K562 (cell line): ENCODE measurements around the gene TMEM222. TPM values are rescaled to one million over a fixed set of nuclear protein-coding genes. Genes with fewer than 3 reads are reported as not detected.

Source experiments
- CREM ChIP-seq: IDR thresholded peaks from 2 replicates; pipeline ENCODE4 v1.6.1; 2014; ENCODE audit warnings: antibody characterized with exemption, low read depth
- HINFP ChIP-seq: fragments of 450-650 bp; conservative IDR thresholded peaks from 2 replicates; pipeline ENCODE4 v1.6.1; 2016; ENCODE audit warnings: missing genetic modification characterization, low read depth, mild to moderate bottlenecking, control low read depth, missing compliant biosample characterization
- JUND ChIP-seq, 2 experiments: IDR thresholded peaks; 2 replicates in 1 of 2; 3 replicates in 1 of 2; pipeline ENCODE4 v1.6.1; 2011; ENCODE audit warnings: borderline replicate concordance in 2 of 2, low read depth in 2 of 2, low read length in 2 of 2, improper control_type of control experiment in 1 of 2, missing biosample characterization in 1 of 2, missing genetic modification characterization in 1 of 2, missing genetic modification reagents in 1 of 2
- L3MBTL2 ChIP-seq: fragments of 450-650 bp; IDR thresholded peaks from 2 replicates; pipeline ENCODE4 v1.6.1; 2016; ENCODE audit warnings: mild to moderate bottlenecking, moderate library complexity
- MYNN ChIP-seq, 2 experiments: sonication (generic); formaldehyde crosslinking in 1 of 2; IDR thresholded peaks; 2 replicates each; pipeline versions ENCODE4 v1.5.0 to v1.6.1; 2016 to 2020; ENCODE audit warnings: antibody characterized with exemption in 1 of 2, missing genetic modification reagents in 1 of 2
- NR2C1 ChIP-seq, 2 experiments: fragments of 450-650 bp; IDR thresholded peaks; 2 replicates each; pipeline ENCODE4 v1.6.1; 2017; ENCODE audit warnings: mild to moderate bottlenecking in 2 of 2, antibody characterized with exemption in 1 of 2, inconsistent platforms in 1 of 2, missing compliant biosample characterization in 1 of 2, missing genetic modification characterization in 1 of 2
- NR3C1 ChIP-seq: sonication (generic); formaldehyde crosslinking; IDR thresholded peaks from 2 replicates; pipeline ENCODE4 v1.8.1; 2022; ENCODE audit warnings: missing genetic modification reagents
- SAP30 ChIP-seq: fragments of 200-600 bp; sonication (generic); IDR thresholded peaks from 2 replicates; pipeline ENCODE4 v1.6.1; 2012; ENCODE audit warnings: borderline replicate concordance, low read depth, mild to moderate bottlenecking, moderate library complexity, low read length, control low read depth, inconsistent platforms; ENCODE audit not compliant: insufficient read depth, poor library complexity, severe bottlenecking
- ZNF277 ChIP-seq: fragments of 250-450 bp; sonication (Bioruptor Pico); IDR thresholded peaks from 2 replicates; pipeline ENCODE4 v1.8.0; 2022; ENCODE audit warnings: inconsistent platforms, mild to moderate bottlenecking, moderate library complexity, borderline replicate concordance
- ZNF707 ChIP-seq: fragments of 250-450 bp; sonication (Bioruptor Pico); conservative IDR thresholded peaks from 2 replicates; pipeline ENCODE4 v1.8.0; 2022; ENCODE audit warnings: inconsistent platforms, mild to moderate bottlenecking, moderate library complexity
- polyA plus RNA-seq, 8 experiments: library from polyadenylated mRNA; depleted of rRNA in 4 of 8; stranded (reverse) in 5 of 8; unstranded in 3 of 8; fragments of >200 nt; fragmentation: Nextera tagmentation in 2 of 8; fragmentation: Illumina TruSeq in 1 of 8; extraction: Ambion mirVana in 2 of 8; extraction: Trizol in 1 of 8; gene quantifications; 2 replicates each; pipeline versions ENCODE4 v1.2.1 to v1.2.3, GENCODE V29; 2011 to 2014; ENCODE audit warnings: inconsistent platforms in 1 of 8, missing spikeins in 1 of 8
- total RNA-seq, 7 experiments: library from RNA; depleted of rRNA in 6 of 7; stranded (reverse); fragments of >200 nt in 6 of 7; fragmentation: Illumina TruSeq in 2 of 7; extraction: Trizol in 2 of 7; gene quantifications; 2 replicates each; pipeline versions ENCODE4 v1.2.1 to v1.2.3, GENCODE V29; 2011 to 2021; ENCODE audit warnings: low replicate concordance in 1 of 7
- TF ChIP-seq, protein P1 (sequence below): fragments of 250-450 bp; sonication (Bioruptor Pico); IDR thresholded peaks from 2 replicates; pipeline ENCODE4 v1.4.0; 2020
- TF ChIP-seq, protein P2 (sequence below), 2 experiments: fragments of 150-350 bp in 1 of 2; IDR thresholded peaks; 2 replicates each; pipeline ENCODE4 v1.6.1; 2012 to 2016; ENCODE audit warnings: low read depth in 2 of 2, low read length in 2 of 2, mild to moderate bottlenecking in 1 of 2, moderate library complexity in 1 of 2

The TMEM222 gene
- total and polyA plus RNA-seq, 9 of the 15 experiments (the other 6 are each of a cell fraction or from before 2014, with no cell fraction given), result 6.9 to 48.0 (median 32.8) TPM

DNA sequence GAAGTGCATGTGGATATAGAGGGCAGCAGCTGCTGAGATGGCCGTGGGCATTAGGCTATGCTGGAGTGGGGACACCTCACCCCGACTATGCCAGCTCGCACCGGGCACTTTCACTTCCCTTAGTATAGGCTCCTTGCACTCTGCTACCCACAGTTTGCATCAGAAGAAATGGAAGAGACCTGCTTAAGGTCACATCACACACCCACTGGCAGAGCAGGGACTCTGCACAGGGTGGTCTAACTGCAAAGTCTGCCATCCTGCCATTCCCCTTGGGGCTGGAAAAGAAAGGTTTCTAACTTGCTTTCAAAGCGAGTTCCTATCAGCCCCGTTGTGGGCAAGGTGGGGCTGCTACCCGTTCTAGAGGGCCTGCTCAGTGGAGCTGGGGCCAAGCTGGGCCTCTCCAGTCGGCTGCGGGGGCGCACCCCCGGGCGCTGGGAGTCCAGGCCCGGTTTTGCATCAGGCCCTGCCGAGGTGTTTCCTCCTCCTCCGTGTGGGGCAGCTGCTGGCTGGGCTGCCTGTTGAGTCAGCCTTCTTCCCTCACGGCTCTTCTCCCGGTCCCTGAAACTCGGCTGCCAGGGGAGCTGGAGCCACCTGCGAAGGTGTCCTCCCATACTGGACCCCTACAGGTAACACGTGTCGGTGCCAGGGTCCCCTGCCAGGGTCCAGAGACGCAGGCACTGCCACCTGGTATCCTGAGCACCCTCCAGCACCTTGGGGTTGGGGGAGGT is 19.7 kb downstream of the TMEM222 start, which contains the start of gene SYTL1 (continued):
- TF ChIP-seq, protein P1, sequence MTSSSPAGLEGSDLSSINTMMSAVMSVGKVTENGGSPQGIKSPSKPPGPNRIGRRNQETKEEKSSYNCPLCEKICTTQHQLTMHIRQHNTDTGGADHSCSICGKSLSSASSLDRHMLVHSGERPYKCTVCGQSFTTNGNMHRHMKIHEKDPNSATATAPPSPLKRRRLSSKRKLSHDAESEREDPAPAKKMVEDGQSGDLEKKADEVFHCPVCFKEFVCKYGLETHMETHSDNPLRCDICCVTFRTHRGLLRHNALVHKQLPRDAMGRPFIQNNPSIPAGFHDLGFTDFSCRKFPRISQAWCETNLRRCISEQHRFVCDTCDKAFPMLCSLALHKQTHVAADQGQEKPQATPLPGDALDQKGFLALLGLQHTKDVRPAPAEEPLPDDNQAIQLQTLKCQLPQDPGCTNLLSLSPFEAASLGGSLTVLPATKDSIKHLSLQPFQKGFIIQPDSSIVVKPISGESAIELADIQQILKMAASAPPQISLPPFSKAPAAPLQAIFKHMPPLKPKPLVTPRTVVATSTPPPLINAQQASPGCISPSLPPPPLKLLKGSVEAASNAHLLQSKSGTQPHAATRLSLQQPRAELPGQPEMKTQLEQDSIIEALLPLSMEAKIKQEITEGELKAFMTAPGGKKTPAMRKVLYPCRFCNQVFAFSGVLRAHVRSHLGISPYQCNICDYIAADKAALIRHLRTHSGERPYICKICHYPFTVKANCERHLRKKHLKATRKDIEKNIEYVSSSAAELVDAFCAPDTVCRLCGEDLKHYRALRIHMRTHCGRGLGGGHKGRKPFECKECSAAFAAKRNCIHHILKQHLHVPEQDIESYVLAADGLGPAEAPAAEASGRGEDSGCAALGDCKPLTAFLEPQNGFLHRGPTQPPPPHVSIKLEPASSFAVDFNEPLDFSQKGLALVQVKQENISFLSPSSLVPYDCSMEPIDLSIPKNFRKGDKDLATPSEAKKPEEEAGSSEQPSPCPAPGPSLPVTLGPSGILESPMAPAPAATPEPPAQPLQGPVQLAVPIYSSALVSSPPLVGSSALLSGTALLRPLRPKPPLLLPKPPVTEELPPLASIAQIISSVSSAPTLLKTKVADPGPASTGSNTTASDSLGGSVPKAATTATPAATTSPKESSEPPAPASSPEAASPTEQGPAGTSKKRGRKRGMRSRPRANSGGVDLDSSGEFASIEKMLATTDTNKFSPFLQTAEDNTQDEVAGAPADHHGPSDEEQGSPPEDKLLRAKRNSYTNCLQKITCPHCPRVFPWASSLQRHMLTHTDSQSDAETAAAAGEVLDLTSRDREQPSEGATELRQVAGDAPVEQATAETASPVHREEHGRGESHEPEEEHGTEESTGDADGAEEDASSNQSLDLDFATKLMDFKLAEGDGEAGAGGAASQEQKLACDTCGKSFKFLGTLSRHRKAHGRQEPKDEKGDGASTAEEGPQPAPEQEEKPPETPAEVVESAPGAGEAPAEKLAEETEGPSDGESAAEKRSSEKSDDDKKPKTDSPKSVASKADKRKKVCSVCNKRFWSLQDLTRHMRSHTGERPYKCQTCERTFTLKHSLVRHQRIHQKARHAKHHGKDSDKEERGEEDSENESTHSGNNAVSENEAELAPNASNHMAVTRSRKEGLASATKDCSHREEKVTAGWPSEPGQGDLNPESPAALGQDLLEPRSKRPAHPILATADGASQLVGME (CRISPR knock-in tag), result no peak
- no peak for TF ChIP-seq ZNF707
- peak; percentile 42; the same call in 1 of the 2 replicates for TF ChIP-seq L3MBTL2
- 0 out of 2 replicates have a peak, but pooled peaks have one; percentile 14 for TF ChIP-seq NR2C1 (IDR thresholded peaks at IDR 0.05)
- TF ChIP-seq NR2C1 (tag; IDR thresholded peaks at IDR 0.05), result no peak
- TF ChIP-seq ZNF277 (CRISPR knock-in tag), result no peak
- peak; percentile 30 for TF ChIP-seq SAP30
- TF ChIP-seq HINFP (tag), result no peak
- peak; percentile 75 for TF ChIP-seq JUND (IDR thresholded peaks at IDR 0.05; ENCODE audit: borderline replicate concordance, low read depth, low read length)
- no peak; the same call in 2 of the 3 replicates for TF ChIP-seq JUND (tag; IDR thresholded peaks at IDR 0.05; ENCODE audit: borderline replicate concordance, low read depth, low read length)
- TF ChIP-seq NR3C1 (CRISPR knock-in tag), result no peak
- TF ChIP-seq MYNN (IDR thresholded peaks at IDR 0.05), result 0 out of 2 replicates have a peak, but pooled peaks have one; percentile 12
- TF ChIP-seq MYNN (CRISPR knock-in tag; IDR thresholded peaks at IDR 0.05), result no peak
- TF ChIP-seq, protein P2, sequence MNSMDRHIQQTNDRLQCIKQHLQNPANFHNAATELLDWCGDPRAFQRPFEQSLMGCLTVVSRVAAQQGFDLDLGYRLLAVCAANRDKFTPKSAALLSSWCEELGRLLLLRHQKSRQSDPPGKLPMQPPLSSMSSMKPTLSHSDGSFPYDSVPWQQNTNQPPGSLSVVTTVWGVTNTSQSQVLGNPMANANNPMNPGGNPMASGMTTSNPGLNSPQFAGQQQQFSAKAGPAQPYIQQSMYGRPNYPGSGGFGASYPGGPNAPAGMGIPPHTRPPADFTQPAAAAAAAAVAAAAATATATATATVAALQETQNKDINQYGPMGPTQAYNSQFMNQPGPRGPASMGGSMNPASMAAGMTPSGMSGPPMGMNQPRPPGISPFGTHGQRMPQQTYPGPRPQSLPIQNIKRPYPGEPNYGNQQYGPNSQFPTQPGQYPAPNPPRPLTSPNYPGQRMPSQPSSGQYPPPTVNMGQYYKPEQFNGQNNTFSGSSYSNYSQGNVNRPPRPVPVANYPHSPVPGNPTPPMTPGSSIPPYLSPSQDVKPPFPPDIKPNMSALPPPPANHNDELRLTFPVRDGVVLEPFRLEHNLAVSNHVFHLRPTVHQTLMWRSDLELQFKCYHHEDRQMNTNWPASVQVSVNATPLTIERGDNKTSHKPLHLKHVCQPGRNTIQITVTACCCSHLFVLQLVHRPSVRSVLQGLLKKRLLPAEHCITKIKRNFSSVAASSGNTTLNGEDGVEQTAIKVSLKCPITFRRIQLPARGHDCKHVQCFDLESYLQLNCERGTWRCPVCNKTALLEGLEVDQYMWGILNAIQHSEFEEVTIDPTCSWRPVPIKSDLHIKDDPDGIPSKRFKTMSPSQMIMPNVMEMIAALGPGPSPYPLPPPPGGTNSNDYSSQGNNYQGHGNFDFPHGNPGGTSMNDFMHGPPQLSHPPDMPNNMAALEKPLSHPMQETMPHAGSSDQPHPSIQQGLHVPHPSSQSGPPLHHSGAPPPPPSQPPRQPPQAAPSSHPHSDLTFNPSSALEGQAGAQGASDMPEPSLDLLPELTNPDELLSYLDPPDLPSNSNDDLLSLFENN (IDR thresholded peaks at IDR 0.05; ENCODE audit: low read depth in 2 of 2, low read length in 2 of 2), result no peak
- TF ChIP-seq CREM, result peak; percentile 15; the same call in 1 of the 2 replicates
